GM12872 (cell line): Measurements from ENCODE around the gene RAB20.

Experiments
- CTCF ChIP-seq: IDR thresholded peaks from 3 replicates; pipeline ENCODE4 v1.5.1; 2011; ENCODE audit warnings: low read depth, mild to moderate bottlenecking, low read length, moderate library complexity; ENCODE audit not compliant: insufficient read depth

The RAB20 gene

GRCh38 chr13:110571896-110572777 is 10.6 kb upstream of the RAB20 start:
- no peak for TF ChIP-seq CTCF

- no peak for TF ChIP-seq CTCF
Observed at GRCh38 chr13:110570886-110571285, 9.4 kb upstream of the RAB20 start.

GRCh38 chr13:110568612-110569011 is 7.1 kb upstream of the RAB20 start:
- TF ChIP-seq CTCF, result no peak

- no peak for TF ChIP-seq CTCF
Observed at GRCh38 chr13:110566171-110566570, 4.6 kb upstream of the RAB20 start.

GRCh38 chr13:110565296-110565695 is 3.8 kb upstream of the RAB20 start:
- TF ChIP-seq CTCF, result no peak

- no peak for TF ChIP-seq CTCF
Observed at GRCh38 chr13:110564472-110564985, 3.0 kb upstream of the RAB20 start.

GRCh38 chr13:110563463-110563774 is 1.9 kb upstream of the RAB20 start:
- no peak for TF ChIP-seq CTCF
